ENCODE results near the gene SMARCAL1. TPM values are rescaled to one million over a fixed set of nuclear protein-coding genes. Genes with fewer than 3 reads are reported as not detected.

Gene SMARCAL1
- total and polyA plus RNA-seq, 9 of the 15 experiments (the other 6 are each of a cell fraction or from before 2014, with no cell fraction given) = 8.2 to 27.9 (median 12.4) TPM

DNA sequence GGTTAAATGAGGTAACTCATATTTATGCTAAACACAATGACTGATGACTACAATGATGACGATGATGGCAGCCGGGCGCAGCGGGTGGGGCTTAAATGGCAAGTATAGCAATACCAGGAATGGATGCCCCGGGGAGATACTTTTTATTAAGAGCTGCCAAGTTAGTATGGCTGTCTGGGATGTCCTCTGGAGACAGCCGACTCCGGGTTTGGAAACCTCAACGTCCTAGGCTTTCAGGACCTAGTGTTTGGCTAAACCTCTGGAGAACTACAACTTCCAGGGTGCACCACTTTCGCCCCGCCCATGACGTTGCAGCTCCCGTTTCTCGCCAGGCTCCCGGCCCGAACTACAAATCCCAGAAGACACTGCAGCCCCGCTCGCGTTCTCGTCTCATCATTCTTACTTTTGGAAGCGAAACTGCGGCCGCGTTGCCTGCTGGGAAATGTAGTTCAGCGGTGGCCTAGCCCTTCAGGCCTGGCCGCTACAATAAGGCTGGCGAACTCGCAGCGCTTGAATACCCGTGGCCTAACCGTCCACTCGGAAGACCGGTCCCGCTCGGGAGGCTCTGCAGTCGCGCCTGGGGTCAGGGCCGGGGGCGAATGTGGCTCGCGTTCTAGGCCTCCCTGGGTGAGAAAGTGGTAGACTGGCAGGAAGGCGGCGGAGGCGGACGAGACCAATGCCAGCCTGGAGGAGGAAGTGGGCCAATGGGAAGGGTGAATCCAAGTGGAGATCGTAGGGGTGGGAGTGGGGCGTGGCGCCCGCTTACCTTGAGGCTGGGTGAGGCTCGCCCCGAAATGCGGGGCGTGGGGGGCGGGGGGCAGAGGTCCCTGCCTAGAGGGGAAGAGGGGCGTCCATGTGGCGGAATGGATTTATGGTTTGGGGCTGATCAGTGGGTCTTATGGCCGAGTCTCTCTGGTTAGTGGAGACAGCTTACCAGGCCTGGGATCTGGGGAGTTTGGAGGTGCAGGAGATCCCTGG is at the start of gene SMARCAL1 (continued):
- TF ChIP-seq BRCA1 (IDR thresholded peaks at IDR 0.05) (no peak), BRCA1 (CRISPR knock-in tag; IDR thresholded peaks at IDR 0.05) (no peak), SLC30A9 (CRISPR knock-in tag; IDR thresholded peaks at IDR 0.05) (no peak), MYNN (IDR thresholded peaks at IDR 0.05) (0 out of 2 replicates have a peak, but pooled peaks have one; percentile 48), MYNN (CRISPR knock-in tag; IDR thresholded peaks at IDR 0.05) (no peak), ZNF584 (CRISPR knock-in tag; IDR thresholded peaks at IDR 0.05; ENCODE audit: low read depth) (peak; percentile 57; the same call in 1 of the 2 replicates), KLF1 (tag; IDR thresholded peaks at IDR 0.05) (peak; percentile 80), LCOR (CRISPR knock-in tag; IDR thresholded peaks at IDR 0.05) (peak; percentile 79), MXI1 (IDR thresholded peaks at IDR 0.05; ENCODE audit: low read depth, low read length) (no peak), HCFC1 (IDR thresholded peaks at IDR 0.05; ENCODE audit: low read depth, low read length) (peak; percentile 95), KLF13 (tag; IDR thresholded peaks at IDR 0.05; ENCODE audit: borderline replicate concordance, low read depth) (peak; percentile 41; the same call in 1 of the 2 replicates), RNF2 (IDR thresholded peaks at IDR 0.05) (no peak; the same call in 1 of the 2 replicates), ZNF444 (CRISPR knock-in tag; IDR thresholded peaks at IDR 0.05) (no peak), ZNF146 (CRISPR knock-in tag; IDR thresholded peaks at IDR 0.05; ENCODE audit: unreplicated experiment) (no peak), FOXP1 (CRISPR knock-in tag; IDR thresholded peaks at IDR 0.05) (peak; percentile 72; the same call in 1 of the 2 replicates), ATF1 (CRISPR knock-in tag; IDR thresholded peaks at IDR 0.05) (no peak), ATF1 (tag; IDR thresholded peaks at IDR 0.05) (peak; percentile 97), ELF2 (CRISPR knock-in tag; IDR thresholded peaks at IDR 0.05) (no peak)
- TF ChIP-seq, protein P1, sequence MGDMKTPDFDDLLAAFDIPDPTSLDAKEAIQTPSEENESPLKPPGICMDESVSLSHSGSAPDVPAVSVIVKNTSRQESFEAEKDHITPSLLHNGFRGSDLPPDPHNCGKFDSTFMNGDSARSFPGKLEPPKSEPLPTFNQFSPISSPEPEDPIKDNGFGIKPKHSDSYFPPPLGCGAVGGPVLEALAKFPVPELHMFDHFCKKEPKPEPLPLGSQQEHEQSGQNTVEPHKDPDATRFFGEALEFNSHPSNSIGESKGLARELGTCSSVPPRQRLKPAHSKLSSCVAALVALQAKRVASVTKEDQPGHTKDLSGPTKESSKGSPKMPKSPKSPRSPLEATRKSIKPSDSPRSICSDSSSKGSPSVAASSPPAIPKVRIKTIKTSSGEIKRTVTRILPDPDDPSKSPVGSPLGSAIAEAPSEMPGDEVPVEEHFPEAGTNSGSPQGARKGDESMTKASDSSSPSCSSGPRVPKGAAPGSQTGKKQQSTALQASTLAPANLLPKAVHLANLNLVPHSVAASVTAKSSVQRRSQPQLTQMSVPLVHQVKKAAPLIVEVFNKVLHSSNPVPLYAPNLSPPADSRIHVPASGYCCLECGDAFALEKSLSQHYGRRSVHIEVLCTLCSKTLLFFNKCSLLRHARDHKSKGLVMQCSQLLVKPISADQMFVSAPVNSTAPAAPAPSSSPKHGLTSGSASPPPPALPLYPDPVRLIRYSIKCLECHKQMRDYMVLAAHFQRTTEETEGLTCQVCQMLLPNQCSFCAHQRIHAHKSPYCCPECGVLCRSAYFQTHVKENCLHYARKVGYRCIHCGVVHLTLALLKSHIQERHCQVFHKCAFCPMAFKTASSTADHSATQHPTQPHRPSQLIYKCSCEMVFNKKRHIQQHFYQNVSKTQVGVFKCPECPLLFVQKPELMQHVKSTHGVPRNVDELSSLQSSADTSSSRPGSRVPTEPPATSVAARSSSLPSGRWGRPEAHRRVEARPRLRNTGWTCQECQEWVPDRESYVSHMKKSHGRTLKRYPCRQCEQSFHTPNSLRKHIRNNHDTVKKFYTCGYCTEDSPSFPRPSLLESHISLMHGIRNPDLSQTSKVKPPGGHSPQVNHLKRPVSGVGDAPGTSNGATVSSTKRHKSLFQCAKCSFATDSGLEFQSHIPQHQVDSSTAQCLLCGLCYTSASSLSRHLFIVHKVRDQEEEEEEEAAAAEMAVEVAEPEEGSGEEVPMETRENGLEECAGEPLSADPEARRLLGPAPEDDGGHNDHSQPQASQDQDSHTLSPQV (IDR thresholded peaks at IDR 0.05) = peak; percentile 81
- TF ChIP-seq, protein P2, sequence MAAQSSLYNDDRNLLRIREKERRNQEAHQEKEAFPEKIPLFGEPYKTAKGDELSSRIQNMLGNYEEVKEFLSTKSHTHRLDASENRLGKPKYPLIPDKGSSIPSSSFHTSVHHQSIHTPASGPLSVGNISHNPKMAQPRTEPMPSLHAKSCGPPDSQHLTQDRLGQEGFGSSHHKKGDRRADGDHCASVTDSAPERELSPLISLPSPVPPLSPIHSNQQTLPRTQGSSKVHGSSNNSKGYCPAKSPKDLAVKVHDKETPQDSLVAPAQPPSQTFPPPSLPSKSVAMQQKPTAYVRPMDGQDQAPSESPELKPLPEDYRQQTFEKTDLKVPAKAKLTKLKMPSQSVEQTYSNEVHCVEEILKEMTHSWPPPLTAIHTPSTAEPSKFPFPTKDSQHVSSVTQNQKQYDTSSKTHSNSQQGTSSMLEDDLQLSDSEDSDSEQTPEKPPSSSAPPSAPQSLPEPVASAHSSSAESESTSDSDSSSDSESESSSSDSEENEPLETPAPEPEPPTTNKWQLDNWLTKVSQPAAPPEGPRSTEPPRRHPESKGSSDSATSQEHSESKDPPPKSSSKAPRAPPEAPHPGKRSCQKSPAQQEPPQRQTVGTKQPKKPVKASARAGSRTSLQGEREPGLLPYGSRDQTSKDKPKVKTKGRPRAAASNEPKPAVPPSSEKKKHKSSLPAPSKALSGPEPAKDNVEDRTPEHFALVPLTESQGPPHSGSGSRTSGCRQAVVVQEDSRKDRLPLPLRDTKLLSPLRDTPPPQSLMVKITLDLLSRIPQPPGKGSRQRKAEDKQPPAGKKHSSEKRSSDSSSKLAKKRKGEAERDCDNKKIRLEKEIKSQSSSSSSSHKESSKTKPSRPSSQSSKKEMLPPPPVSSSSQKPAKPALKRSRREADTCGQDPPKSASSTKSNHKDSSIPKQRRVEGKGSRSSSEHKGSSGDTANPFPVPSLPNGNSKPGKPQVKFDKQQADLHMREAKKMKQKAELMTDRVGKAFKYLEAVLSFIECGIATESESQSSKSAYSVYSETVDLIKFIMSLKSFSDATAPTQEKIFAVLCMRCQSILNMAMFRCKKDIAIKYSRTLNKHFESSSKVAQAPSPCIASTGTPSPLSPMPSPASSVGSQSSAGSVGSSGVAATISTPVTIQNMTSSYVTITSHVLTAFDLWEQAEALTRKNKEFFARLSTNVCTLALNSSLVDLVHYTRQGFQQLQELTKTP (IDR thresholded peaks at IDR 0.05; ENCODE audit: low read depth in 1 of 2, partially characterized antibody in 2 of 2) = peak in 1 of 2 experiments; percentile 99
- TF ChIP-seq, protein P3, sequence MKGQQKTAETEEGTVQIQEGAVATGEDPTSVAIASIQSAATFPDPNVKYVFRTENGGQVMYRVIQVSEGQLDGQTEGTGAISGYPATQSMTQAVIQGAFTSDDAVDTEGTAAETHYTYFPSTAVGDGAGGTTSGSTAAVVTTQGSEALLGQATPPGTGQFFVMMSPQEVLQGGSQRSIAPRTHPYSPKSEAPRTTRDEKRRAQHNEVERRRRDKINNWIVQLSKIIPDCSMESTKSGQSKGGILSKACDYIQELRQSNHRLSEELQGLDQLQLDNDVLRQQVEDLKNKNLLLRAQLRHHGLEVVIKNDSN (CRISPR knock-in tag; IDR thresholded peaks at IDR 0.05) = no peak

Measured in K562 (cell line).